Activated naive CD4-positive, alpha-beta T cell treated with anti-CD3 and anti-CD28 coated beads, Interleukin-2, amount 50 U/mL, for 24 hours (primary cell): ENCODE results near the gene KRTAP5-3.
A peak's percentile ranks its signal among the peaks of the same experiment; 100 is the strongest.
"Not testable (repeated sequence)": the region's sequence is repeated elsewhere in the genome, so short reads cannot be mapped to it uniquely, and the experiment has no call there.

Experiments
- H3K27ac Mint-ChIP-seq: one replicate; pipeline ENCODE4 v1.8.0; 2021; ENCODE audit warnings: mild to moderate bottlenecking, mixed read lengths
- H3K27me3 Mint-ChIP-seq: one replicate; pipeline ENCODE4 v1.8.0; 2021; ENCODE audit warnings: mixed read lengths
- H3K36me3 Mint-ChIP-seq: one replicate; pipeline ENCODE4 v1.8.0; 2021; ENCODE audit warnings: mixed read lengths
- H3K4me1 Mint-ChIP-seq: one replicate; pipeline ENCODE4 v1.8.0; 2021; ENCODE audit warnings: mixed read lengths
- H3K4me3 Mint-ChIP-seq: one replicate; pipeline ENCODE4 v1.8.0; 2021; ENCODE audit warnings: mild to moderate bottlenecking, mixed read lengths
- H3K9me3 Mint-ChIP-seq: one replicate; pipeline ENCODE4 v1.8.0; 2021; ENCODE audit warnings: mixed read lengths

The KRTAP5-3 gene

DNA sequence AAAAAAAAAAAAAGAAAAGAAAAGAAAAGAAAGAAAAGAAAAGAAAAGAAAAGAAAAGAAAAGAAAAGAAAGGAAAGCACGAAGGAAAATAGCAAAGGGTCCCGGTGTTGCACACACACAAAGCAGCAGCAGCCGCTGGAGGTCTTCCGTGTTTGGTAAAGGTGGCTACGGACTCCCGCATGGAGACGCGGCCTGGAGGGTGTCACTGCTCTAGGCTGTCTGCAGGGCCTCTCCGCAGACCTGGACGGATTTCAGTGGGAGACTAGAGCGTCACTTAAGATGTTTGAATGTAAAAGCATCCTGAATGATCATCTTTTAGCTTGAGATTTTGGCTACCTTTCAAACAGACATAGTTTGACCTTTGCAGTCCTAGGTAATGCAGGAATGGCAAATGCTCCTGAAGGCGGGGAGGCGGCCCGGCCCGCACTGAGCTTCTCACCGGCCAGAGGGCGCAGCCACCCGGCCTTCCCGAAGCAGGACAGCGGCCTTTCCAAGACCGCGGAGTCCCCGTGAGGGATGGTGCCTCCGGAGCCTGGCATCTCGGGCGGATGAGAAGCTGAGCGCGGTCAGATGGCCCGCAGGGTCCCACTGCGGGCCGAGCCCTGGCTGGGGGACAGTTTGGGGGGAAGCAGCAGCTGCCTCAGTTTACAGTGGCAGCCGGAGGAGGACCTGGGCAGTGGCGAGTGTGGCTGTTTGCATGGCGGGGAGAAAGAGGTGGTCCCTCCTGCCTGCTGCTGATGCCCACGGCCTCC lies 39.8 kb upstream of the KRTAP5-3 start:
- H3K36me3 Mint-ChIP-seq, result no peaks in the 10 kb centered on the region
- no peaks in the 10 kb centered on the region for H3K4me1 Mint-ChIP-seq
- H3K27ac Mint-ChIP-seq, result no peak overlapping the region
- H3K4me3 Mint-ChIP-seq, result no peak overlapping the region
- no peaks in the 10 kb centered on the region for H3K9me3 Mint-ChIP-seq
- H3K27me3 Mint-ChIP-seq, result peaks cover 8% of the 10 kb centered on the region

DNA sequence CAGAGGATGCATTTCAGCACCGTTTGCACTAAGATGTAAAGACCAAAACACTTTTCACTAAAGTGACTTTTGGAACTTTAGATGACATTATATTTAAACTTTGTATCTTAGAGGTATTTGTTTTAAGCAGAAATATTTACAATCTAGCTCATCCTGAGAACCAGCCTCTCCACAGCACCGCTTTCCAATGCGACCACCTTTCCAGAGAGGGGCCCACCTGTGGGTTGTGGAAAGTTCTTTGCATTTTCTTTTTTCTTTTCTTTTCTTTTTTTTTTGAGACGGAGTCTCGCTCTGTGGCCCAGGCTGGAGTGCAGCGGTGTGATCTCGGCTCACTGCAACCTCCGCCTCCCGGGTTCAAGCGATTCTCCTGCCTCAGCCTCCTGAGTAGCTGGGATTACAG lies 38.3 kb upstream of the KRTAP5-3 start:
- H3K4me1 Mint-ChIP-seq, H3K27me3 Mint-ChIP-seq, H3K27ac Mint-ChIP-seq, H3K9me3 Mint-ChIP-seq, H3K36me3 Mint-ChIP-seq, H3K4me3 Mint-ChIP-seq: not testable (repeated sequence)

DNA sequence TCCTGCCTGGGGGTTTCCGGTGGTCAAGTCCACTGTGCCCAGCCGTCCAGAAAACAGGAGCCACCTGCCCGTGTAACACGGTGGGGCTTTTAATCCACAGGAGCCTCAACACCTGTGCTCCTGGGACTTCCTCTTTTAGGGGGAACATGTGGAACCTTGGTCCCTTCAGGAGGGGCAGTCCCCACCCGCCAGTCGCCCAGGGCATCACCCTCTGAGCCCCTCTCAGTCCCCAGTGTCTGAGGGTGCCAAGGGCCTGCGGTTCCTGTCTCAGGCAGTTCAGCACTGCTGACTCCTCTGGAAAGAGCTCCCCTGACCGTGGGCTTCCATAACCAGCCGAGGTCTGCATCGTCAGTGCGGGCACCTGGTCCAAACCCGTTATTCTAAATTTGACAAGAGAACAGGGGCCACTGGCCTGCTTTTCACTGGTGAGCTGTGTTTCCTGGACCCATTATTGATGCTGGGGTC lies 37.1 kb upstream of the KRTAP5-3 start:
- Mint-ChIP-seq H3K9me3 (no peaks in the 10 kb centered on the region), H3K36me3 (no peaks in the 10 kb centered on the region), H3K4me1 (no peaks in the 10 kb centered on the region), H3K27ac (no peak overlapping the region), H3K27me3 (peaks cover 7% of the 10 kb centered on the region), H3K4me3 (no peak overlapping the region)

DNA sequence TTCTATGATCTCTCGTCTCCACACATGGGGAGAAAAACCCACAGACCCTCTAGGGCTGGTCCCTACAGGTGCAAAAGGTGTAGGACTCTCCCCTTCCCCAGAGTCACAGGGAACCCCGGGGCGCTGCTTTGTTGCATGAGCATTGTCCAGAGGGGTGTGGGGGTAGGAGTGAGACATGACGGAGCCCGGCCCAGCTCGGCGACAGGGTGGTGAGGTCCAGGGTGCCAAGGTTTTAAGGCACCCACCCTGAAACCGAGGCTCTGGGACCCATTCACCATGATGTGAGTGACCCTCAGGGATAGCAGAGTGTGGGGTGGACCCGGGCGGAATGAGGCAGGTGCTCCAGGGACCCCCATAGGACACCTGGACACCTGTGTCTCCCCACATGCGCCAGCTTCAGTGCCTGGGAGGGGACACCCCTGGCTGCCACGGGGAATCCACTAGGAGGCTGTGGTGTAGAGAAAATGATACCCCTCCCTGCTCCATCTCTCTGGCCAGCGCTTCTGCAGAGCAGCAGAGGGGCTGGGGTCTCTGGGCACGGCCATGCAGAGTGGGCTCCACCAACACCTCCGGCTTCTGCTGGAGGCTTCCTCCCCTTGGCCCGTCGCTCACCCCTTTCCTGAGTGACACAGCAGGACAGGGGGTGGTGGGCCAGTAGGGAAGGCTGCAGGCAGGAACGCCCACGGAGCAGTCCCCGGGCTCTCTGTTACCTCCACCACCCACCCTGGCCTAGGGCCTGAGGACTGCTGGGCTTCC lies 36.5 kb upstream of the KRTAP5-3 start:
- no peaks in the 10 kb centered on the region for H3K9me3 Mint-ChIP-seq
- peaks cover 7% of the 10 kb centered on the region for H3K27me3 Mint-ChIP-seq
- H3K27ac Mint-ChIP-seq, result no peak overlapping the region
- H3K36me3 Mint-ChIP-seq, result no peaks in the 10 kb centered on the region
- no peak overlapping the region for H3K4me3 Mint-ChIP-seq
- peaks cover 2% of the 10 kb centered on the region for H3K4me1 Mint-ChIP-seq

DNA sequence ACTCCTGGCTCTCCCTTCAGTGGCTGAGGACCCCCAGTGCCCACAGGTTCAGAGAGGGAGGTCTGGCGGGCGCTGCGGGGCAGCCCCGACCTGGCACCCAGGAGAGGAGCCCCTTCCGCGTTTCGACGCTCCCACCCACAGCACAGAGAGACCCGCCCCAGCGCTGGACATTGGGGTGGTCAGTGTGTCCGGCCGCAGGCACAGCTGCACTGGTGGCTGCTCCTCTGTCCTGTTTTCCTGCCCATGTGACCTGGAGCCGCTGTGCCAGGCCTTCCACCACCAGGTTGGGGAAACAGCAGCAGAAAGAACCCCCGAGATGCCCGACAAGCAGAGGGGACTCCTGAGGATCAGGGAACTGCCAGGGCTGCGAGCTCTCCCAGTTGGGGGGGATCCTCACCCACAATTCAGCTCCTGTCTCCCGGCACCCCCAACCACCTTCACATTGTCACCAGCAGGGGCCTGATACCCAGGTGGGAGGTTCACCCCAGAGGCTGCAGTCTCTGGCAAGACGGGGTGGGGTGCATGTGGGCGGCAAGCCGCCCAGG lies 35.0 kb upstream of the KRTAP5-3 start:
- no peak overlapping the region for H3K27ac Mint-ChIP-seq

DNA sequence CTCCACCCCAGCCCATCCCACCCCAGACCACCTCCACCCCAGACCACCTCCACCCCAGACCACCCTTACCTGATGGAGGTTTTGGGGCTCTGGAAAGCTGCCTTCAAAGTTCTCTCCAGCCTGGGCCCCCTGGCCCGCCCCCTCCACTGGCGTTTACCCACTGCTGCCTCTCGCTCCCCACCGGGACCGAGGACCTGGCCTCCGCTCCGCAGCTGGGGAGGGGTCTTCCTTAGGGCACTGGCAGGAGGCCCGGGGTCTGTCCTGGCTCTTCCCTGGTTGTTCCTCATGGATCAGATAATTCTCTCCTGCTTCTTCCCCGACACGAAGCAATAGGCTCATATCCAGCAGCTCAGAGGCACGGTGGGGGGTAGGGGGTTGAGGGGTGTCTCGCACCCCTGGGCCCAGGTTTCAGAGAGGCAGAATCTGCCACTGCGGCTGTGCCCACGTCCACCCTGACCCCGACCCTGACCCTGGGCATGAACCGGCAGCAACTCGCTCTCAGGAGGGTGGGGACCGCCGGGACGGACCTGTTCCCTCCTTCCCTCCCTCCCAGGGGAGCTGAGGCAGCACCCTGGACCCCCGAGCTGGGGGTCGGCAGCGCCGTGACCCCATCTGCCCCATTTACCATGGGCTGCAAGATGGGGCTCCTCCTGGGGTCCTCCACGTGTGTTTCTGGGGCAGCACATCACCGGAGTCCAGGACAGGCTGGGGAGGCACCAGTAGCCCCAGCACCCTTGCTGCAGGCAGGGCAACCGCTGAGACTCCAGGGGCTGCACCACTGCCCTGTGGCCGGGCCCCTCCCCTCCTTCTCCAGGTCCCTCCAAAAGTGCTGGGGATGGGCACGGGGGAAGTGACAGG lies 34.3 kb upstream of the KRTAP5-3 start:
- Mint-ChIP-seq H3K4me3 (no peak overlapping the region), H3K27me3 (peaks cover 7% of the 10 kb centered on the region), H3K4me1 (peaks cover 3% of the 10 kb centered on the region), H3K9me3 (no peaks in the 10 kb centered on the region), H3K36me3 (no peaks in the 10 kb centered on the region), H3K27ac (no peak overlapping the region)

More for the DNA sequence above, 35.0 kb upstream of the KRTAP5-3 start:
- Mint-ChIP-seq H3K4me3 (no peak overlapping the region), H3K4me1 (peaks cover 3% of the 10 kb centered on the region), H3K9me3 (no peaks in the 10 kb centered on the region), H3K27me3 (peaks cover 7% of the 10 kb centered on the region), H3K36me3 (no peaks in the 10 kb centered on the region)

DNA sequence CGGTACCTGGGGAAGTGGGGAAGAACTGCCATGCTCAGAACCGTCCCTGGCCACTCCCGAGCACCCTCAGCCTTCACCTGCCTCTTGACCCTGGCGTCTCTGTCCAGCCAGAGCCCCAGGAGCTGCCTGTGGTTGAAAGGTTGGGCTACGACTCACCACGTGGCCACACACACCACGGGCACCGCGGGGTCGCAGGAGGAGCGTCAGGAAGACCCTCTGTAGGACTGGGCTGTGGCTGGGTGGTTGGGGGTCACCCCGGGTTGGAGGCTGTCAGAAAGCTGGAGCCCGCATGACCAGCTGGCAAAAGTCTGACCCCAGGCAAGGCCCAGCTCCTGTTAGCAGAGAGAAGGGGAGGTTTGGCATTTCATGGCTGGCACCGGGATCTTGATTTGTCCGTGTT lies 32.8 kb upstream of the KRTAP5-3 start:
- Mint-ChIP-seq H3K27me3 (peaks cover 7% of the 10 kb centered on the region), H3K27ac (no peak overlapping the region), H3K4me1 (peaks cover 3% of the 10 kb centered on the region), H3K9me3 (no peaks in the 10 kb centered on the region), H3K4me3 (no peak overlapping the region), H3K36me3 (no peaks in the 10 kb centered on the region)

DNA sequence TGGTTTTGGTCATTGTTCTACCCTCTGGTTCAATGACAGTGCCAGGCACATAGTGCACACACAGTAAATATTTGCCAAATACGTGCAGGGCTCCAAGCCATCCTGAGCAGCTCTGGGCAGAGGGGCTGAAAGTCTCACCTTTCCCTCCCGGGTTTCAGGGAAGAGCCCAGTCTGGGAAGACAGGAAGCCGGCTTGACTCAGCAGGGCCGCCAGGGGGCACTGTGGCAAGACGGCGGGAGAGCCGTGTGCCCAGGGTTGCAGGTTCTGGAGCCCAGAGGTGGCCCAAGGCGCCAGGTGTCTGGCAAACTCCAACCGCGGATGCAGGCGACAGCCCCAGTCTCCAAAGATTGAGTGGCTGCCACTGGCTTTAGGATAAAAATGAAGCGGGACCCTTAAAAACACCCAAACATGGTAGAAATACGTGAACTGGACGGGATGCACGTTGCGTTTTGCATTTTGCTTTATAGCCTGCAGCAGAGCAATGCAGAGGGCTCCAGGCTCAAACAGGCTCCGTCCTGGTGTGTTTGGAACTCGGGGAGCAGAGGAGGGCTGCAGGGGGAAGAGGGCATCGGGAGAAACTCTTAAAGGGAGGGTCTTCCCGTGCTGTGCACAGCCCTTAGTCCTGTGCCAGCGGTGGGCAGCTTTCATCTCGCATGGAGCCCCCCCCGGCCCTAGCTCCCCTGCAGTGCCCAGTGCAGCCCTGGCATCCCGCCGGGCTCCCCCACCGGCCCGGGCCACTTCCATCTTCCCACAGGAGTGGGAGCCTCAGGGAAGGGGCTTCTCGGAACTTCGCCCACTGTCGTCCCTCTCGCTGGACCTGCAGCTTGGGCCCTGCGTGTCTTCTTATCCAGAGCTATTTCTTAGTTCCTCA lies 32.0 kb upstream of the KRTAP5-3 start:
- Mint-ChIP-seq H3K4me1 (peaks cover 3% of the 10 kb centered on the region), H3K27ac (no peak overlapping the region)

DNA sequence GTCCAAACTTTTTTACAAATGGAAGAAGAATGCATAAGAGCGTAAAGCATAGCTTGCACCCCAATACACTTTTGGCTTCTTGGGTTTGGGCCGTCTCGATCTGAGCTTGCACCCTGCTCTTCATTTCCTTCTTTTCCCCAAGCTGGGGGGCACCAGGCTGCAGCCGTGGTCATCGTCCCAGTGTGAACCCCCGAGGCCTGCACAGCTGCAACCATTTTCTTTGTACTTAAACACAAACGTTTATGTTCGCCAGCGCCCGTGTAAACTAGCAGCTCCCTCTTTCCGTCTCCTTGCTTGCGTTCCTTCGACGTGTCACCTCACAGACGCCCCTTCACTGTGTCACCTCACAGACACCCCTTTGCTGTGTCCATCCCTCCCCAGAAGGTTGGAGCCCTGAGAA lies 31.4 kb upstream of the KRTAP5-3 start:
- H3K27ac Mint-ChIP-seq, result no peak overlapping the region
- peaks cover 8% of the 10 kb centered on the region for H3K27me3 Mint-ChIP-seq
- no peak overlapping the region for H3K4me3 Mint-ChIP-seq
- H3K36me3 Mint-ChIP-seq, result no peaks in the 10 kb centered on the region
- no peaks in the 10 kb centered on the region for H3K9me3 Mint-ChIP-seq
- peaks cover 3% of the 10 kb centered on the region for H3K4me1 Mint-ChIP-seq

More for the DNA sequence above, 32.0 kb upstream of the KRTAP5-3 start:
- Mint-ChIP-seq H3K36me3 (no peaks in the 10 kb centered on the region), H3K4me3 (no peak overlapping the region), H3K27me3 (peaks cover 7% of the 10 kb centered on the region), H3K9me3 (no peaks in the 10 kb centered on the region)

DNA sequence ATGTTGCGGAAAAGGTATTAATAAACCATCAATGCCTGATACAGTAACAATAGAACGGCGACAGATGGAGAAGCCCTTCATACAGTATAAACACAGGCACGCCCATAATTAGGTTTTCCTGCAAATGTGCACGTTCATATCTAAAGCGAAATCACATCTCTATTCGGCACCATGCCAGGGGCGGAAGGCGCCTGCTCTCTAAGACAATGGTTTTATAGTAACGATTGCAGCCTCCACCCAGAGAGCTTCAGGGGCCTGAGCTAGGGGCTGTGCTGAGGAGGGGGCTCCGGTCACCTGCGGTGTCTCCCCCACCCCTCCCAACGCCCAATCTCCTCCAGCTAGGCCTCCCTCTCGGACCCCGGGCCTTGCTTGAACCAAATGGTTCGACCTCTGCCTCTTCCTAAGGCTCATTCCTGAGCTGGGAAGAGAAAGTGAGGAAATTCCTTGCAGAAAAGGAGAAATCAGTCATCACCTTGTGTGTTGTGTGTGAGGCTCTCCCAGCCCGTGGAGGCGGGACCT lies 30.9 kb upstream of the KRTAP5-3 start:
- H3K27me3 Mint-ChIP-seq, result peaks cover 4% of the 10 kb centered on the region
- no peak overlapping the region for H3K4me3 Mint-ChIP-seq
- no peaks in the 10 kb centered on the region for H3K36me3 Mint-ChIP-seq
- no peaks in the 10 kb centered on the region for H3K9me3 Mint-ChIP-seq
- H3K27ac Mint-ChIP-seq, result peak overlapping the region; percentile 10
- peaks cover 3% of the 10 kb centered on the region for H3K4me1 Mint-ChIP-seq

DNA sequence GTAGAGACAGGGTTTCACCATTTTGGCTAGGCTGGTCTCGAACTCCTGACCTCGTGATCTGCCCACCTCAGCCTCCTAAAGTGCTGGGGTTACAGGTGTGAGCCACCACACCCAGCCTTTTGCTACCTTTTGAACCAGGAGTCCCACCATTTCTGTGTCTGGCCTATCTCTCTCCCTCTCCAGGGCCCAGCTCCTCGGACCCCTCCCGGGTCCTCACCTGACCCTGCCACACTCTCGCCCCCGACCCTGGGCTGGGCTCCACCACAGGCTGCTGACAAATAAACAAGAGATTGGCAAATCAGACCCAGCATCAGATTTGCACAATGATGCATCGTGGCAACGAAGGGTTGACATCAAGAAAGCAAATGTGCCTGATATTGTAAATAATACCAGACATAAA lies 30.1 kb upstream of the KRTAP5-3 start:
- peaks cover 3% of the 10 kb centered on the region for H3K4me1 Mint-ChIP-seq
- peak overlapping the region; percentile 81 for H3K27ac Mint-ChIP-seq
- H3K4me3 Mint-ChIP-seq, result no peak overlapping the region
- no peaks in the 10 kb centered on the region for H3K9me3 Mint-ChIP-seq
- peaks cover 4% of the 10 kb centered on the region for H3K27me3 Mint-ChIP-seq
- no peaks in the 10 kb centered on the region for H3K36me3 Mint-ChIP-seq

DNA sequence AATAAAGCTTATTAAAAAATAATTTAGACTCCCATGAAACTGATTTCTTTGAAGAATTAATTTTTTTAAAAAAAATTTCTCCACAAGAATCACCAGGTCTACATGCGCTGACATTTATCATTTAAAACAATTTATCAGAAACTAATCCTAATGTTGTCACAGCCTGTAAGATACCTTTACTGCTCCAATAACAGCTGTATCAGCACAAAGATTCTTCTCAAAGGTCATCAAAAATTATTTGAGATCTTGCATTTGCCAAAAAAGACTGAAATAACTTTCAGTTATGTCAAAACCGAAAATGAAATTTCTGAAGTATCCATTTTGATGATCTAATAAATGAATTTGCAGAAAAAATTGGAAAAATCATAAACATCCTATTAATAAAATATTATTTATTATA lies 29.4 kb upstream of the KRTAP5-3 start:
- Mint-ChIP-seq H3K9me3 (no peaks in the 10 kb centered on the region), H3K36me3 (no peaks in the 10 kb centered on the region), H3K4me3 (no peak overlapping the region), H3K4me1 (peaks cover 3% of the 10 kb centered on the region), H3K27ac (no peak overlapping the region), H3K27me3 (peaks cover 7% of the 10 kb centered on the region)

DNA sequence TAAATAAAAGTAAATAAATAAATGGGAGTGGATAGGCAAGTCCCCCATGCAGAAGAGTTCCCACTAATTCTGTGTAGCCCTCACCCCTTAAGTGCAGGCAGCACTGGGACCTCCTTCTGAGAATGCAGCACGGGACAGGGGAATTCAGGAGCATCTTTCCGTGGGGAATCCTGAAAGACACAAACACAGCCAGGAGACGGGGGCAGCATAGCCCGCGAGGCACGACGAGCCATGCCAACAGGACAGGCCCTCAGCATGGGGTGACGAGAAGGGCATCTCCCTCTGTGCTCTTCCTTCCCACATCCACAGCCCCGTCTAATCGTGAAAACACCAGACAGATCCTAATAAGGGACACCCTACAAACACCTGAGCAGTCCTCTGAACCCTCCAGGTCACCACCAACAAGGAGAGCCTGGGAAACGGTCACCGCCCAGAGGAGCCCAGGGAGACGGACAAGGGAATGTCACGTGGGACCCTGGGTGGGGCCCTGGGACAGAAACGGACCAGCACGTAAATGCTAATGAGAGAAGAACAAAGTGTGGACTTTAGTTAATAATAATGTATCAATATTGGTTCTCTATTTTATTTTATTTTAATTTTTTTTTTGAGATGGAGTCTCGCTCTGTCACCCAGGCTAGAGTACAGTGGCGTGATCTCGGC lies 28.2 kb upstream of the KRTAP5-3 start:
- Mint-ChIP-seq H3K36me3 (no peaks in the 10 kb centered on the region), H3K4me1 (peaks cover 3% of the 10 kb centered on the region), H3K9me3 (no peaks in the 10 kb centered on the region), H3K27me3 (peaks cover 11% of the 10 kb centered on the region), H3K27ac (no peak overlapping the region), H3K4me3 (no peak overlapping the region)

DNA sequence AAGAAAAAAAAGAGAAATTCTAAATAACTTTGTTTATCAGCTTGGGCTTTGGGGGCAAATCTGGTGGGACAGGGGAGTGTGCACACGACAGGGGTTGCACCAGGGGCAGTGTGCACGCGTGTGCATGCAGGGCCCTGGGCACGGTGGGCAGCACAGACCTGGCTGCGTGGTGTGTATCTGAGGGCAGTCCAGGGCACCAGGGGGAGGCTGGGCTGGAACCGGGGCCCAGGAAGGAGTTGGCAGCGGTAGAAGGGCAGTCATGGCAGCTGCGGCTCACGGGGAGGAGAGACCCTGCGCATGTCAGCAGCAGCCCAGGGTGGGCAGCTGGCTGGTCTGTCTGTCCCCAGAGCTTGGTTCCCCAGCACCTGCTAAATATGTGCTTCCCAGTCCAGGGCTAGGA lies 25.6 kb upstream of the KRTAP5-3 start:
- no peaks in the 10 kb centered on the region for H3K9me3 Mint-ChIP-seq
- H3K27ac Mint-ChIP-seq, result no peak overlapping the region
- H3K4me1 Mint-ChIP-seq, result peaks cover 7% of the 10 kb centered on the region
- H3K4me3 Mint-ChIP-seq, result no peak overlapping the region
- H3K27me3 Mint-ChIP-seq, result peaks cover 21% of the 10 kb centered on the region
- no peaks in the 10 kb centered on the region for H3K36me3 Mint-ChIP-seq
